Ishikawa (cell line): ENCODE measurements around the gene CRELD1.

Experiments
- CEBPB ChIP-seq: IDR thresholded peaks from 2 replicates; pipeline ENCODE4 v1.6.1; 2012
- CREB1 ChIP-seq: IDR thresholded peaks from 2 replicates; pipeline ENCODE4 v1.6.1; 2012; ENCODE audit warnings: low read depth
- EGR1 ChIP-seq: IDR thresholded peaks from 2 replicates; pipeline ENCODE4 v1.6.1; 2012
- EP300 ChIP-seq: IDR thresholded peaks from 2 replicates; pipeline ENCODE4 v1.6.1; 2012; ENCODE audit warnings: borderline replicate concordance
- FOXM1 ChIP-seq: IDR thresholded peaks from 2 replicates; pipeline ENCODE4 v1.6.1; 2012; ENCODE audit warnings: low read depth, borderline replicate concordance
- MAX ChIP-seq: IDR thresholded peaks from 2 replicates; pipeline ENCODE4 v1.6.1; 2012
- NFIC ChIP-seq: IDR thresholded peaks from 2 replicates; pipeline ENCODE4 v1.6.1; 2012
- RAD21 ChIP-seq: IDR thresholded peaks from 2 replicates; pipeline ENCODE4 v1.6.1; 2012; ENCODE audit warnings: low read depth
- REST ChIP-seq: IDR thresholded peaks from 2 replicates; pipeline ENCODE4 v1.6.1; 2012; ENCODE audit warnings: low read depth, mild to moderate bottlenecking
- TAF1 ChIP-seq: IDR thresholded peaks from 2 replicates; pipeline ENCODE4 v1.6.1; 2012; ENCODE audit warnings: low read depth, mild to moderate bottlenecking
- TCF12 ChIP-seq: IDR thresholded peaks from 2 replicates; pipeline ENCODE4 v1.6.1; 2012; ENCODE audit warnings: low read depth
- TEAD4 ChIP-seq: IDR thresholded peaks from 2 replicates; pipeline ENCODE4 v1.6.1; 2012
- USF1 ChIP-seq: IDR thresholded peaks from 2 replicates; pipeline ENCODE4 v1.6.1; 2012
- YY1 ChIP-seq: IDR thresholded peaks from 2 replicates; pipeline ENCODE4 v1.6.1; 2012; ENCODE audit warnings: low read depth
- ZBTB7A ChIP-seq: IDR thresholded peaks from 2 replicates; pipeline ENCODE4 v1.6.1; 2012; ENCODE audit warnings: low read depth

The CRELD1 gene

GRCh38 chr3:9994086-9994844, 60.6 kb downstream of the CRELD1 start:
- no peak for TF ChIP-seq USF1
- no peak for TF ChIP-seq MAX
- no peak for TF ChIP-seq TEAD4
- TF ChIP-seq REST = no peak
- no peak for TF ChIP-seq FOXM1
- no peak for TF ChIP-seq EP300
- no peak for TF ChIP-seq EGR1
- TF ChIP-seq NFIC = no peak
- no peak for TF ChIP-seq RAD21
- TF ChIP-seq CREB1 = no peak
- TF ChIP-seq TCF12 = no peak
- no peak for TF ChIP-seq TAF1
- no peak for TF ChIP-seq CEBPB
- no peak for TF ChIP-seq ZBTB7A
- TF ChIP-seq YY1 = no peak
